Calu3 (cell line): ENCODE data around the gene SLC30A10. TPM values are rescaled to one million over a fixed set of nuclear protein-coding genes. Genes with fewer than 3 reads are reported as not detected.

Experiments used
- BruUV-seq: library from RNA; stranded (reverse); fragments of 400-500 nt; replicated peaks from 2 replicates; lab custom pipeline; 2021; lab: Mats Ljungman, UMichigan
- CTCF ChIA-PET: fragments of 300-600 bp; sonication (Branson Sonifier 250); formaldehyde crosslinking; loops from one replicate; lab custom pipeline; 2022; ENCODE audit warnings: antibody characterized with exemption; lab: Charles Lee
- DNase-seq: peaks from one replicate; pipeline ENCODE4 v3.0.0; 2022
- H3K27ac Mint-ChIP-seq: one replicate; pipeline ENCODE4 v1.8.0; 2022; ENCODE audit warnings: mixed read lengths; ENCODE audit not compliant: unreplicated experiment
- H3K27me3 Mint-ChIP-seq: one replicate; pipeline ENCODE4 v1.8.0; 2022; ENCODE audit warnings: mixed read lengths; ENCODE audit not compliant: unreplicated experiment
- H3K36me3 Mint-ChIP-seq: one replicate; pipeline ENCODE4 v1.8.0; 2022; ENCODE audit warnings: mild to moderate bottlenecking, moderate library complexity, mixed read lengths; ENCODE audit not compliant: insufficient read depth, unreplicated experiment
- H3K4me1 Mint-ChIP-seq: one replicate; pipeline ENCODE4 v1.8.0; 2022; ENCODE audit warnings: mild to moderate bottlenecking, low read depth, mixed read lengths; ENCODE audit not compliant: unreplicated experiment
- H3K4me3 Mint-ChIP-seq: one replicate; pipeline ENCODE4 v1.8.0; 2022; ENCODE audit warnings: mild to moderate bottlenecking, low read depth, moderate library complexity, mixed read lengths; ENCODE audit not compliant: unreplicated experiment
- H3K9me3 Mint-ChIP-seq: one replicate; pipeline ENCODE4 v1.8.0; 2022; ENCODE audit warnings: low read depth, mixed read lengths; ENCODE audit not compliant: unreplicated experiment
- intact Hi-C: fragments of 100-400 bp; cut with micrococcal nuclease; formaldehyde crosslinking; loops from one replicate; pipeline ENCODE4 v1.10.0; 2022; ENCODE audit not compliant: unreplicated experiment
- total RNA-seq: library from RNA; stranded (reverse); gene quantifications from 2 replicates; pipeline ENCODE4 v1.2.3, GENCODE V29; 2022
- TF ChIP-seq, protein P1 (sequence below): fragments of 200-600 bp; IDR thresholded peaks from one replicate; pipeline ENCODE4 v1.8.0; 2022; ENCODE audit warnings: antibody characterized with exemption; ENCODE audit not compliant: unreplicated experiment

SLC30A10 gene
- total RNA-seq, 1 experiment from 2014 or later, result not detected

DNA sequence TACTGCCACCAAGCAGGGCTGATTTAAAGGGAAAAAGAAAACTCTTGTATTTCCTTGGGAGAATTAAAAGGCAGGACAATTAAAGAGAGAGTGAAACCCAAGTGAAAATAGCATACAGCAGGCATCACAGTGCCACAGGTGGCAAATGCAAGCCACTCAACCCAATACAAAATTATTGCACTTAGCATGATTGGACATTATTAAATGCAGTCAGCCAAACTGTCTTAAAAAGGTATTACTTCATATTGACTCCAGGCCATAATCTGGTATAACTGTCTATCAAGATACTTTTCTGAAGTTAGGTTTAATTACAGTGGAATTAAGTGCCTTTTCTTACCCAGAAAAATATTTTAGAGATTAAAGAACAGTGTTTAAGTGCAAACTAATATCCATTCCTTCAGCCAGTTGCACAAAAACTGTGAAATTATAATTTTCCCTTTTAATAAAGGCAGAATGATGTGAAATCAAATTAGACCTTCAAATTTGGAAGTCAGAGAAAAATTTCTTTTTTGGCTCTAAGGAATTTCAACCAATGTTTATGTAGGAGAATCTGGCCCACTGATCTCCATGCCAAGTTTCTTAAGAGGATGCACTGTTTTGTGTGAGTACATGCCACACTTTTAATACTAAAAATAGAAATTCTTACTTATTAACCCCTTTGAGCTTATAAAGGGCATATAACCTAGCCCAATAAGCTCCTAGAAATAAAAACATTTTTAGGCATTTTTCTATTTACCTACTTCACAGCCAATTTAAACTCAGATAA is 15.2 kb downstream of the SLC30A10 start:
- CTCF ChIA-PET, result no interaction called here
- no peak for DNase-seq
- H3K4me3 Mint-ChIP-seq, result no peak overlapping the region

DNA sequence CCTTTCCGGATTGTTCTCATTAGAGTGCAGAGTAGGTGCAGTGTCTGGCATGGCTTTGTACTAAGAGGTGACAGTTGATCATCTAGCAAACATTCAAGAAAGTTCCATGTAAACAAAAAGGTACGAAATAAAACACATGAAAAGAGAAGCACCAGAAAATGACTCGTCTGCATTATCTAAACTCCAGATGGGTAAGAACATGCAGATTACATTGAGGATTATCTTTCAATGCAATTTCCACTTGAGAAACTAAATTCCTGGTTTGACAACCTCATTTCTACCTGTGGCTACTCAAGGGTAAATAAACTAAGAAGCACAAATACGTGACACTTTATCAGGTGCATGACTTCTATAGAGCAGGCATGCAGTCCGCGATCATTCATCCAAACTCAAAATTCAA is 17.6 kb downstream of the SLC30A10 start:
- intact Hi-C loops, result no loop called here
- Mint-ChIP-seq H3K36me3 (no peaks in the 10 kb centered on the region), H3K9me3 (no peaks in the 10 kb centered on the region), H3K27ac (no peak overlapping the region), H3K4me3 (no peak overlapping the region), H3K27me3 (no peaks in the 10 kb centered on the region), H3K4me1 (peaks cover 9% of the 10 kb centered on the region)
- TF ChIP-seq, protein P1, sequence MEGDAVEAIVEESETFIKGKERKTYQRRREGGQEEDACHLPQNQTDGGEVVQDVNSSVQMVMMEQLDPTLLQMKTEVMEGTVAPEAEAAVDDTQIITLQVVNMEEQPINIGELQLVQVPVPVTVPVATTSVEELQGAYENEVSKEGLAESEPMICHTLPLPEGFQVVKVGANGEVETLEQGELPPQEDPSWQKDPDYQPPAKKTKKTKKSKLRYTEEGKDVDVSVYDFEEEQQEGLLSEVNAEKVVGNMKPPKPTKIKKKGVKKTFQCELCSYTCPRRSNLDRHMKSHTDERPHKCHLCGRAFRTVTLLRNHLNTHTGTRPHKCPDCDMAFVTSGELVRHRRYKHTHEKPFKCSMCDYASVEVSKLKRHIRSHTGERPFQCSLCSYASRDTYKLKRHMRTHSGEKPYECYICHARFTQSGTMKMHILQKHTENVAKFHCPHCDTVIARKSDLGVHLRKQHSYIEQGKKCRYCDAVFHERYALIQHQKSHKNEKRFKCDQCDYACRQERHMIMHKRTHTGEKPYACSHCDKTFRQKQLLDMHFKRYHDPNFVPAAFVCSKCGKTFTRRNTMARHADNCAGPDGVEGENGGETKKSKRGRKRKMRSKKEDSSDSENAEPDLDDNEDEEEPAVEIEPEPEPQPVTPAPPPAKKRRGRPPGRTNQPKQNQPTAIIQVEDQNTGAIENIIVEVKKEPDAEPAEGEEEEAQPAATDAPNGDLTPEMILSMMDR, result no peak
- no TSS peak for BruUV-seq
- no peak for DNase-seq
- CTCF ChIA-PET, result no interaction called here

More for the DNA sequence above, 15.2 kb downstream of the SLC30A10 start:
- intact Hi-C loops, result no loop called here
- Mint-ChIP-seq H3K36me3 (peaks cover 4% of the 10 kb centered on the region), H3K27me3 (no peaks in the 10 kb centered on the region), H3K4me1 (peaks cover 6% of the 10 kb centered on the region), H3K9me3 (no peaks in the 10 kb centered on the region), H3K27ac (no peak overlapping the region)
- TF ChIP-seq, protein P1, result no peak
- no TSS peak for BruUV-seq

DNA sequence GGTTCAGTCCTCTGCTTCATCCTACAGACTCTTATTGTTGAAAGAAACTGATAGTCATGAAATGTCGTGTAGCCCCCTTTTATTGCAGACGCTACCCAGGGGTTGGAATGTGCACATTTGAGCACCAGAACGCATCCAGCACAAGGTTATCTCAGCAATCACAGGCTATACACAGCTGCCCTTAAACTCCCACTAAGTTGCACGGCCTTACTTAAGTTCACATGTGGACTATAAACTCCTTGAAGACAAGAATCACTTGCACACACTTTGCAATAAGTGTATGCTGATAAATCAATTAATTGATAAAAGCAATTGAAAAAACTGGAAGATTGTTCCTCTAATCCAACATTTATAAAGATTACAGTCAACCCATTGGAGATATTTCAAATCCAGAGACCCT is 18.9 kb downstream of the SLC30A10 start:
- Mint-ChIP-seq H3K4me3 (no peak overlapping the region), H3K9me3 (no peaks in the 10 kb centered on the region), H3K27ac (no peak overlapping the region), H3K4me1 (peaks cover 9% of the 10 kb centered on the region), H3K27me3 (no peaks in the 10 kb centered on the region), H3K36me3 (no peaks in the 10 kb centered on the region)
- CTCF ChIA-PET, result interaction anchor here (1.0 kb wide), 1 partner anchor 62 kb away, joined by 4 read pairs; no protein-coding TSS in a partner anchor
- intact Hi-C loops, result no loop called here
- no TSS peak for BruUV-seq
- TF ChIP-seq, protein P1, result no peak
- DNase-seq, result no peak

DNA sequence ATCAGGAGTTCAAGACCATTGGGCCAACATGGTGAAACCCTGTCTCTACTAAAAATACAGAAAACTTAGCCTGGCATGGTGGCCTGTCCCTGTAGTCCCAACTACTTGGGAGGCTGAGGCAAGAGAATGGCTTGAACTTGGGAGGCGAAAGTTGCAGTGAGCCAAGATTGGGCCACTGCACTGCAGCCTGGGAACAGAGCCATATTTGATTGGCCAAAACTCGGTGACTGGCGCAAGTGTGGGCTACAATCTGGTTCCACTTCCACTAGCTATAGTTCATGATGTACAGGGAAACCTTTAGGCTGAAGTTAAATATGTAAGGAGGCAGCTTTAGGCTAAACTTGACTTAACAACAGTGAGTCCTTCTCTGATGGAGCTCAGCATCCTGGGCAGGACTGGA is 20.2 kb downstream of the SLC30A10 start:
- no peaks in the 10 kb centered on the region for H3K27me3 Mint-ChIP-seq

More for the DNA sequence above, 20.2 kb downstream of the SLC30A10 start:
- TF ChIP-seq, protein P1, result no peak
- intact Hi-C loops, result no loop called here
- CTCF ChIA-PET, result no interaction called here
- Mint-ChIP-seq H3K36me3 (no peaks in the 10 kb centered on the region), H3K4me1 (peaks cover 9% of the 10 kb centered on the region), H3K4me3 (no peak overlapping the region), H3K9me3 (no peaks in the 10 kb centered on the region), H3K27ac (no peak overlapping the region)
- DNase-seq, result no peak
- BruUV-seq, result no TSS peak
